ENCODE results near the gene OLFML1.

Gene OLFML1

DNA sequence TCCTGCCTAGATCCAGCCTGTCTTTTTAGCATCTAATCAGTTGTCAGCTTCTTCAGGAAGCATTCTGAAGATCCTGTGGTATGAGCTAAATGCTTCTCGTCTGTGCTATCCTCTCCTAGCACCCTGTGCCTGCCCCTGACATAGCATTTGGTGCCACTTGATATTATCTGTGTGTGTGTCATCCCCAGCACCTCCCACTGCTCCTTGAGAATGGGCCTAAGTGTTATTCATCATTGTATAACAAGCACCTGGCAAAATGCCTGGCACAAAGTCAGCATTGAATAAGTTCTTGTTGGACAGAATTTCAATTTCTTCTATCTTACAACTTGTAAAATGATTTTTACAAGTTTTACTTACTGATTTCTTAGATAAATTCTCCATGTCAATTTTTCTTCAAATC is 28.1 kb upstream of the OLFML1 start:
- H3K27me3 Mint-ChIP-seq, result no peaks in the 10 kb centered on the region
- H3K4me3 Mint-ChIP-seq, result no peak overlapping the region
- no peak overlapping the region for H3K27ac Mint-ChIP-seq
- peaks cover 2% of the 10 kb centered on the region for H3K4me1 Mint-ChIP-seq
- H3K36me3 Mint-ChIP-seq, result peaks cover 6% of the 10 kb centered on the region
- H3K9me3 Mint-ChIP-seq, result no peaks in the 10 kb centered on the region

- no peak overlapping the region for H3K27ac Mint-ChIP-seq
- no peak overlapping the region for H3K4me3 Mint-ChIP-seq
- no peaks in the 10 kb centered on the region for H3K27me3 Mint-ChIP-seq
- peaks cover 12% of the 10 kb centered on the region for H3K4me1 Mint-ChIP-seq
- H3K9me3 Mint-ChIP-seq, result no peaks in the 10 kb centered on the region
- H3K36me3 Mint-ChIP-seq, result peaks cover 5% of the 10 kb centered on the region
Observed at GRCh38 chr11:7462706-7463105, 22.6 kb upstream of the OLFML1 start.

DNA sequence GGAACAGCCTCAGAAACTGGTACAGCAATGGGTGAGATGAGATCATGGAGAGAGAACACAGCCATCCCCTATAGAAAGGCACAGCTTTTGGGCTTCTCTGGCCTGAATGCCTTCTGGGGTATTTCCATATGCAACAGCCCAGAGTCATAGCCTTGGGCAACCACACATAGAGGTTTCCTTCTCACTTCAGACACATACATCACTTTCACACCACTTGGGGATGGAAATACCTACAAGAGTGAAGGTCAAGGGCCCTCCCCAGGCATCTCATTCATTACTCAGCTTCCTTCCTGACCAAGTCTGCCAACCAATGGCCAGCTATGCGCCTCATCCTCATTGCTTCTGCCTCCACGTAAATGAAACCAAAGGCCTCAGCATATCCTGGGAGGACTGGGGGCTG is 17.7 kb upstream of the OLFML1 start:
- H3K27ac Mint-ChIP-seq, result no peak overlapping the region
- H3K4me3 Mint-ChIP-seq, result no peak overlapping the region
- H3K4me1 Mint-ChIP-seq, result peaks cover 7% of the 10 kb centered on the region
- no peaks in the 10 kb centered on the region for H3K9me3 Mint-ChIP-seq
- no peaks in the 10 kb centered on the region for H3K27me3 Mint-ChIP-seq
- peaks cover 4% of the 10 kb centered on the region for H3K36me3 Mint-ChIP-seq

- Mint-ChIP-seq H3K36me3 (peaks cover 4% of the 10 kb centered on the region), H3K27me3 (no peaks in the 10 kb centered on the region), H3K27ac (no peak overlapping the region), H3K9me3 (no peaks in the 10 kb centered on the region), H3K4me3 (no peak overlapping the region), H3K4me1 (no peaks in the 10 kb centered on the region)
Observed at GRCh38 chr11:7469351-7469865, 15.9 kb upstream of the OLFML1 start.

DNA sequence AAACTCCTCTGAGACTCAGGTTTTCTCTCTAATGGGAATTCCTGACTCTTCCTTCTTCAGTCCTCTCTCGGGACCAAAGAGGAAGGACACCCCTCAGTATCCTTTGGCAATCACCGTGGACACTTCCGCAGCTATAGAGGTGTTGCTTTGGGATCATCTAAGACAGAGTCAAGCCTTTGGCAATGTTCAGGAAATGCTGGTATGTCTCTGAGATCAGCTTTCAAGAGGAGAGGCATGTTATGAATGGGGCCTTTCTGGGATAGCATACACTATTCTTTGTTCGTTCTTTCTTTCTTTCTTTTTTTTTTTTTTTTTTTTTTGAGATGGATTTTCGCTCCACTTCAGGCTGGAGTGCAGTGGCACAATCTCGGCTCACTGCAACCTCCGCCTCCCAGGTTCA is 14.2 kb upstream of the OLFML1 start:
- no peaks in the 10 kb centered on the region for H3K27me3 Mint-ChIP-seq
- H3K4me1 Mint-ChIP-seq, result no peaks in the 10 kb centered on the region
- no peak overlapping the region for H3K27ac Mint-ChIP-seq
- H3K9me3 Mint-ChIP-seq, result no peaks in the 10 kb centered on the region
- no peak overlapping the region for H3K4me3 Mint-ChIP-seq
- H3K36me3 Mint-ChIP-seq, result peaks cover 4% of the 10 kb centered on the region

- no peak overlapping the region for H3K4me3 Mint-ChIP-seq
- no peaks in the 10 kb centered on the region for H3K4me1 Mint-ChIP-seq
- no peaks in the 10 kb centered on the region for H3K27me3 Mint-ChIP-seq
- H3K9me3 Mint-ChIP-seq, result no peaks in the 10 kb centered on the region
- no peaks in the 10 kb centered on the region for H3K36me3 Mint-ChIP-seq
- no peak overlapping the region for H3K27ac Mint-ChIP-seq
Observed at GRCh38 chr11:7473717-7474116, 11.6 kb upstream of the OLFML1 start.

GRCh38 chr11:7480113-7480512 is 5.2 kb upstream of the OLFML1 start:
- Mint-ChIP-seq H3K4me1 (no peaks in the 10 kb centered on the region), H3K27ac (no peak overlapping the region), H3K4me3 (no peak overlapping the region), H3K36me3 (no peaks in the 10 kb centered on the region), H3K9me3 (no peaks in the 10 kb centered on the region), H3K27me3 (no peaks in the 10 kb centered on the region)

- Mint-ChIP-seq H3K4me1 (no peaks in the 10 kb centered on the region), H3K27ac (no peak overlapping the region), H3K4me3 (no peak overlapping the region), H3K9me3 (no peaks in the 10 kb centered on the region), H3K36me3 (no peaks in the 10 kb centered on the region), H3K27me3 (no peaks in the 10 kb centered on the region)
Observed at GRCh38 chr11:7484131-7484530, 1.2 kb upstream of the OLFML1 start.

DNA sequence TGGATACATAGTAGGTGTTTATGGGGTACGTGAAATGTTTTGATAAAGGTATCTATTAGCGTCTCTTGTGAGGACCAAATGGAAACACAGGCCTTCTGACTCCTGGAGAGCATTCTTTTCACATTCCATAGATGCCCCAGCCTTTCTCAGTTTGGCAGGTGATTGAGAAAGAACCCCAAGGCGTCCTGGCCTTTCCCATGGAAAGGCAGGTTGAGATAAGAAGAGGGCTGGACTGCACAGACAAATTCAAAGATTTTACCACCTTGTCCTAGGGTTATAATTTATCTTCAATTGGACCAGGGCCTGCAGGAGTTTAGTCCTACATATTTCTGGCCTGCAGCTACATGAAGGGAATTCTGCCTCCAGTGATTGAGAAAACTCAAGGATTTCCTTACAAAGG is 661 bp upstream of the OLFML1 start:
- Mint-ChIP-seq H3K36me3 (no peaks in the 10 kb centered on the region), H3K4me3 (no peak overlapping the region), H3K27me3 (no peaks in the 10 kb centered on the region), H3K27ac (no peak overlapping the region), H3K9me3 (no peaks in the 10 kb centered on the region), H3K4me1 (no peaks in the 10 kb centered on the region)

- Mint-ChIP-seq H3K27ac (no peak overlapping the region), H3K9me3 (no peaks in the 10 kb centered on the region), H3K4me3 (no peak overlapping the region), H3K36me3 (no peaks in the 10 kb centered on the region), H3K27me3 (no peaks in the 10 kb centered on the region), H3K4me1 (no peaks in the 10 kb centered on the region)
Observed at GRCh38 chr11:7486098-7486780, 933 bp downstream of the OLFML1 start.

- Mint-ChIP-seq H3K4me3 (no peak overlapping the region), H3K9me3 (no peaks in the 10 kb centered on the region), H3K27ac (no peak overlapping the region), H3K36me3 (no peaks in the 10 kb centered on the region), H3K4me1 (no peaks in the 10 kb centered on the region), H3K27me3 (no peaks in the 10 kb centered on the region)
Observed at GRCh38 chr11:7486781-7487140, 1.5 kb downstream of the OLFML1 start.

DNA sequence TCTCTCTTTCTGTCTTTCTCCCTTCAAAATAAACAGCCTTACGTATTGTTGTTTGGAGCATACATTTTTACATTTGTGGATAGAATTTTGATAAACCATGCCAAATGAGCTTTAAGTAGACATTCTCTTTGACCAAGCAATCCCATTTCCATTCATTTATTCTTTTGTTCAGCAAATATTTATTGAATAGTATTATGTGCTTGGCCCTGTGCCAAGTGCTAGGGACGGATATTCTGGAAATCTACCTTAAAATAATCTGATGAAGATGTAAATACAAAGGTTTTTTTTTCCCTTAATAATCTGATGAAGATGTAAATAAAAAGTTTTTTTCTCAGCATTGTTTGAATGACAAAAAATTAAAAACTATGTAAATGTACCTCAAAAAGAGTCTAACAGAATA is 2.1 kb downstream of the OLFML1 start:
- Mint-ChIP-seq H3K4me3 (no peak overlapping the region), H3K9me3 (no peaks in the 10 kb centered on the region), H3K27ac (no peak overlapping the region), H3K36me3 (no peaks in the 10 kb centered on the region), H3K27me3 (no peaks in the 10 kb centered on the region), H3K4me1 (no peaks in the 10 kb centered on the region)

- H3K27ac Mint-ChIP-seq, result no peak overlapping the region
- H3K9me3 Mint-ChIP-seq, result no peaks in the 10 kb centered on the region
- H3K4me1 Mint-ChIP-seq, result no peaks in the 10 kb centered on the region
- H3K36me3 Mint-ChIP-seq, result no peaks in the 10 kb centered on the region
- H3K27me3 Mint-ChIP-seq, result no peaks in the 10 kb centered on the region
- no peak overlapping the region for H3K4me3 Mint-ChIP-seq
Observed at GRCh38 chr11:7488681-7489080, 3.4 kb downstream of the OLFML1 start.

GRCh38 chr11:7489376-7489775 is 4.1 kb downstream of the OLFML1 start:
- Mint-ChIP-seq H3K4me3 (no peak overlapping the region), H3K36me3 (no peaks in the 10 kb centered on the region), H3K27me3 (no peaks in the 10 kb centered on the region), H3K9me3 (no peaks in the 10 kb centered on the region), H3K4me1 (no peaks in the 10 kb centered on the region), H3K27ac (no peak overlapping the region)

DNA sequence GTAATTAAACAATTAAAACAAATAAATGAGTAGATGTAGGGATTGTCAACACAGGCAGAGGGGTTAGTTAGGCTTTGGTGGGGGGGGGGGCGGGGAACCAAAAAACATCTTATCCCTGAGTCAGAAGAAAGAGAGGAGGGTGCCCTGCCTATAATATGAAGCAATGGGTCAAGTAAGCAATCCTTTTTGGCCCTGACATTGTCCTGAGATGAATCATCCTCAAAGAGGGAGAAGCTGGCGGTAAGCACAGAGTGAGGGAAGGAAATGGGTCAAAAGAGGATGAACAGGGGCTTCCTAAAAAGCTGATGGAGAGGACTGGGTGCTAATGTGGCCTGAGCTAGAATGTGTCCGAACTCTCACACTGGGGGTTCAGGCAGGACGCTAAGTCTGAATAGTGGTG is 4.7 kb downstream of the OLFML1 start:
- Mint-ChIP-seq H3K4me1 (no peaks in the 10 kb centered on the region), H3K4me3 (no peak overlapping the region), H3K27ac (no peak overlapping the region), H3K9me3 (no peaks in the 10 kb centered on the region), H3K27me3 (no peaks in the 10 kb centered on the region), H3K36me3 (no peaks in the 10 kb centered on the region)

- H3K4me3 Mint-ChIP-seq, result no peak overlapping the region
- no peak overlapping the region for H3K27ac Mint-ChIP-seq
- no peaks in the 10 kb centered on the region for H3K9me3 Mint-ChIP-seq
- H3K4me1 Mint-ChIP-seq, result no peaks in the 10 kb centered on the region
- H3K27me3 Mint-ChIP-seq, result no peaks in the 10 kb centered on the region
- H3K36me3 Mint-ChIP-seq, result no peaks in the 10 kb centered on the region
Observed at GRCh38 chr11:7490535-7490934, 5.2 kb downstream of the OLFML1 start.

DNA sequence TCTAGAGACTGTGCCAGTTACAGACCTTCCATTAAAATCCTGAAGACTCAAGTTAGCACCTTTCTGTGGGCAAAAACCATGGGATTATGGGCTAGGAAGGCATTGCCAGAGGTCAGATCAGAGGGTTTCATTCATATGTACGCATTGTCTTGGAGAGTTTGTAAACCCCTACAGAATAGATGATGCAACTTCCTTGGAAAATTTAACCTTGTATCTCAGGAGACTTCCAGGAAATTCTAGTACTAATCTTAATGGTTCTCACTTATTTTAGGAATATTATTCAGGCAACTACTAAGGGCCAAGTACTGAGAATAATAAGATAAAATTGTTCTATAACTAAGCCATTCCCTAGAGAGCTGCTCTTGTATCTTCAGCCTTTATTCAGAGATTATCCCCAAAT is 6.9 kb downstream of the OLFML1 start:
- Mint-ChIP-seq H3K4me3 (no peak overlapping the region), H3K27ac (no peak overlapping the region), H3K9me3 (no peaks in the 10 kb centered on the region), H3K36me3 (no peaks in the 10 kb centered on the region), H3K4me1 (peaks cover 5% of the 10 kb centered on the region), H3K27me3 (no peaks in the 10 kb centered on the region)
